H1 (cell line): Measurements from ENCODE around the gene SEC62. TPM values are rescaled to one million over a fixed set of nuclear protein-coding genes. Genes with fewer than 3 reads are reported as not detected.

Source experiments
- CBX8 ChIP-seq: fragments of 300-800, 300-1000 bp; sonication (generic); IDR thresholded peaks from 2 replicates; pipeline ENCODE4 v1.7.1; 2016; ENCODE audit warnings: low read depth, low read length, borderline replicate concordance
- CREB1 ChIP-seq: IDR thresholded peaks from 2 replicates; pipeline ENCODE4 v1.6.1; 2012; ENCODE audit warnings: inconsistent platforms
- EZH2 ChIP-seq: fragments of 200-600 bp; sonication (generic); IDR thresholded peaks from 2 replicates; pipeline ENCODE4 v1.7.1; 2012; ENCODE audit warnings: low read depth, mild to moderate bottlenecking, moderate library complexity, low read length, inconsistent platforms; ENCODE audit not compliant: severe bottlenecking
- RAD21 ChIP-seq, 2 experiments: IDR thresholded peaks in 1 of 2; conservative IDR thresholded peaks in 1 of 2; 2 replicates each; pipeline ENCODE4 v1.6.1; 2011; ENCODE audit warnings: low read depth in 2 of 2, low read length in 2 of 2, improper control_type of control experiment in 1 of 2, inconsistent platforms in 1 of 2, mild to moderate bottlenecking in 1 of 2, moderate library complexity in 1 of 2
- RBBP5 ChIP-seq: IDR thresholded peaks from 2 replicates; pipeline ENCODE4 v1.7.1; 2012; ENCODE audit warnings: low read depth, mild to moderate bottlenecking, inconsistent platforms, low read length, moderate library complexity, borderline replicate concordance
- SP2 ChIP-seq: IDR thresholded peaks from 2 replicates; pipeline ENCODE4 v1.6.1; 2012; ENCODE audit warnings: mild to moderate bottlenecking, low read length, inconsistent platforms
- TCF12 ChIP-seq: IDR thresholded peaks from 2 replicates; pipeline ENCODE4 v1.6.1; 2011; ENCODE audit warnings: low read depth, mild to moderate bottlenecking, low read length
- polyA plus RNA-seq, 7 experiments: library from polyadenylated mRNA; depleted of rRNA in 3 of 7; stranded (reverse) in 5 of 7; unstranded in 2 of 7; fragments of >200 nt in 5 of 7; fragments of 200-250 nt in 2 of 7; gene quantifications; 1 replicate in 5 of 7; 2 replicates in 1 of 7; 4 replicates in 1 of 7; pipeline versions ENCODE4 v1.2.1 to v1.2.3, GENCODE V29; 2011 to 2013; ENCODE audit warnings: missing spikeins in 2 of 7, mixed read lengths in 2 of 7
- total RNA-seq: library from RNA; stranded (reverse); fragmentation: NEBNext Ultra II Directional; extraction: Animal tissue kit (Norgen Biotek cat#: 25700); gene quantifications from 2 replicates; pipeline ENCODE4 v1.2.1, GENCODE V29; 2021
- TF ChIP-seq, protein P1 (sequence below): IDR thresholded peaks from 2 replicates; pipeline ENCODE4 v1.6.1; 2012; ENCODE audit warnings: low read length, inconsistent platforms

SEC62 gene
- total and polyA plus RNA-seq, 2 of the 8 experiments (the other 6 are each of a cell fraction or from before 2014, with no cell fraction given) = 67.8 to 113 TPM

DNA sequence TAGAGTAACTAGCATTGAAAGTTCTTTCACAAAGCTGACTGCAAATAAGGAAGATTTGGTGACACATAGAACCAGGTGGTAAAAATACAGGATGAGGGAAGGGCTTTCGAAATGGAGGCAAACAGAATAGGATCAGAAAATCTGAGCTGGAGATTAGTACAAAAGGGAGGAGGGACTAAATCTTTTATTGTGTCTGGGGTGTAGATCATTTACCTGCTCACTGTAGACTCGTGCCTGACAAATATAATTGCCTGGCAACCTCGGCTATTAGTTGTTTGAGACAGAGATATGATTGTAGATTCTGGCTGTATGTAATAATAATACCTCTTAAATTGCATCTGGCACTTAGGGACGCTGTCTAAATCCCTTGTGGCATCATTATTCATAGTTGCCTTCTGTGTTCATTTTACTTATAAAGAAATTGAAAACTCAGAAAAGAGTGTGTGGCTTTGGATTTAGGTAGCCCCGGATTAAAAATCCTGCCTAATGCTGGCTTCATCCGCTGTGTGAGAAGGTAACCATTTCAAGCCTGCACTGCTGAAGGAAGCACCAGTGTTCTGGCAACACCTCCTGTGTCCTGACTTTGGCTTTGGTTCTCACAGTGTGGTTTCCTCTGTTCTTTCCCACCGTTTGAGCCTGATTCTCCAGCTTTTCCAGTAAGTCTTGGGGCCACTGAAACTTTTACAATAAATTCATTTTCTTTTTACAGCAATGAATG lies 46.2 kb downstream of the SEC62 start (continued):
- TF ChIP-seq RAD21 (IDR thresholded peaks at IDR 0.05 in 1 of 2, conservative IDR thresholded peaks at IDR 0.05 in 1 of 2; ENCODE audit: low read depth in 2 of 2, low read length in 2 of 2) (no peak), TCF12 (no peak), CBX8 (no peak), EZH2 (no peak), SP2 (no peak), CREB1 (no peak), RBBP5 (no peak)
- TF ChIP-seq, protein P1, sequence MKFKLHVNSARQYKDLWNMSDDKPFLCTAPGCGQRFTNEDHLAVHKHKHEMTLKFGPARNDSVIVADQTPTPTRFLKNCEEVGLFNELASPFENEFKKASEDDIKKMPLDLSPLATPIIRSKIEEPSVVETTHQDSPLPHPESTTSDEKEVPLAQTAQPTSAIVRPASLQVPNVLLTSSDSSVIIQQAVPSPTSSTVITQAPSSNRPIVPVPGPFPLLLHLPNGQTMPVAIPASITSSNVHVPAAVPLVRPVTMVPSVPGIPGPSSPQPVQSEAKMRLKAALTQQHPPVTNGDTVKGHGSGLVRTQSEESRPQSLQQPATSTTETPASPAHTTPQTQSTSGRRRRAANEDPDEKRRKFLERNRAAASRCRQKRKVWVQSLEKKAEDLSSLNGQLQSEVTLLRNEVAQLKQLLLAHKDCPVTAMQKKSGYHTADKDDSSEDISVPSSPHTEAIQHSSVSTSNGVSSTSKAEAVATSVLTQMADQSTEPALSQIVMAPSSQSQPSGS = no peak
- TF ChIP-seq, all 59 proteins: peak for 0
